A673 (cell line): ENCODE results near the gene FCN2.
"Not testable (repeated sequence)": the region's sequence is repeated elsewhere in the genome, so short reads cannot be mapped to it uniquely, and the experiment has no call there.

ENCODE experiments used
- EZH2 ChIP-seq: fragments of 200-600 bp; sonication (generic); IDR thresholded peaks from 2 replicates; pipeline ENCODE4 v1.6.1; 2017; ENCODE audit warnings: borderline replicate concordance, low read depth, mild to moderate bottlenecking, mixed read lengths, antibody characterized with exemption, low read length; ENCODE audit not compliant: poor library complexity, severe bottlenecking
- TF ChIP-seq, protein P1 (sequence below): fragments of 300-800, 200-600 bp; sonication (generic); conservative IDR thresholded peaks from 2 replicates; pipeline ENCODE4 v1.5.1; 2017; ENCODE audit warnings: low read depth, mild to moderate bottlenecking, antibody characterized with exemption, low read length, moderate library complexity, mixed read lengths

DNA sequence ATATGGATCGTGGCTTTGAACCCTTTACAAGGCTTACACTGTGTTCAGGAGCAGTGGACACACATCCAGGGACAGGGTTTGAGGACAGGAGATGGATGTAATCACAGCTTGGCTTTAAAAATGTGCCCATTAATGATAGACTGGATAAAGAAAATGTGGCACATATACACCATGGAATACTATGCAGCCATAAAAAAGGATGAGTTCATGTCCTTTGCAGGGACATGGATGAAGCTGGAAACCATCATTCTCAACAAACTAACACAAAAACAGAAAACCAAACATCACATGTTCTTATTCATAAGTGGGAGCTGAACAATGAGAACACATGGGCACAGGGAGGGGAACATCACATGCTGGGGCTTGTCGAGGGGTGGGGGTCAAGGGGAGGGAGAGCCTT lies 23.2 kb upstream of the FCN2 start:
- TF ChIP-seq, protein P1, sequence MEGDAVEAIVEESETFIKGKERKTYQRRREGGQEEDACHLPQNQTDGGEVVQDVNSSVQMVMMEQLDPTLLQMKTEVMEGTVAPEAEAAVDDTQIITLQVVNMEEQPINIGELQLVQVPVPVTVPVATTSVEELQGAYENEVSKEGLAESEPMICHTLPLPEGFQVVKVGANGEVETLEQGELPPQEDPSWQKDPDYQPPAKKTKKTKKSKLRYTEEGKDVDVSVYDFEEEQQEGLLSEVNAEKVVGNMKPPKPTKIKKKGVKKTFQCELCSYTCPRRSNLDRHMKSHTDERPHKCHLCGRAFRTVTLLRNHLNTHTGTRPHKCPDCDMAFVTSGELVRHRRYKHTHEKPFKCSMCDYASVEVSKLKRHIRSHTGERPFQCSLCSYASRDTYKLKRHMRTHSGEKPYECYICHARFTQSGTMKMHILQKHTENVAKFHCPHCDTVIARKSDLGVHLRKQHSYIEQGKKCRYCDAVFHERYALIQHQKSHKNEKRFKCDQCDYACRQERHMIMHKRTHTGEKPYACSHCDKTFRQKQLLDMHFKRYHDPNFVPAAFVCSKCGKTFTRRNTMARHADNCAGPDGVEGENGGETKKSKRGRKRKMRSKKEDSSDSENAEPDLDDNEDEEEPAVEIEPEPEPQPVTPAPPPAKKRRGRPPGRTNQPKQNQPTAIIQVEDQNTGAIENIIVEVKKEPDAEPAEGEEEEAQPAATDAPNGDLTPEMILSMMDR, result not testable (repeated sequence)
- TF ChIP-seq EZH2, result not testable (repeated sequence)
